ENCODE measurements around the gene TNFRSF13B.

Gene TNFRSF13B

GRCh38 chr17:16925461-16926060 is 46.4 kb downstream of the TNFRSF13B start:
- Histone ChIP-seq H3K36me3 (ENCODE audit: low read length) (no peaks in the 10 kb centered on the region), H3K9me2 (replicated peaks; ENCODE audit: insufficient read depth, low read length) (no peaks in the 10 kb centered on the region), H3K9ac (ENCODE audit: low read length) (no peak overlapping the region), H4K20me1 (ENCODE audit: low read depth, low read length) (no peaks in the 10 kb centered on the region), H3K27ac (ENCODE audit: low read depth, low read length) (no peak overlapping the region), H3K9me3 (ENCODE audit: insufficient read depth, low read length) (no peaks in the 10 kb centered on the region), H3F3A (ENCODE audit: insufficient read depth) (no peaks in the 10 kb centered on the region), H2AFZ (ENCODE audit: low read depth, low read length, severe bottlenecking) (no peak overlapping the region), H3K79me2 (ENCODE audit: insufficient read depth, low read length) (no peaks in the 10 kb centered on the region), H3K4me2 (ENCODE audit: low read depth, low read length, poor library complexity, severe bottlenecking) (no peak overlapping the region), H3K4me3 (ENCODE audit: insufficient read depth, low read length, poor library complexity, severe bottlenecking) (no peak overlapping the region), H3K27me3 (ENCODE audit: low read length) (no peaks in the 10 kb centered on the region)
- no peak for TF ChIP-seq EZH2phosphoT487 (conservative IDR thresholded peaks at IDR 0.05; ENCODE audit: low read length)
- TF ChIP-seq, protein P1, sequence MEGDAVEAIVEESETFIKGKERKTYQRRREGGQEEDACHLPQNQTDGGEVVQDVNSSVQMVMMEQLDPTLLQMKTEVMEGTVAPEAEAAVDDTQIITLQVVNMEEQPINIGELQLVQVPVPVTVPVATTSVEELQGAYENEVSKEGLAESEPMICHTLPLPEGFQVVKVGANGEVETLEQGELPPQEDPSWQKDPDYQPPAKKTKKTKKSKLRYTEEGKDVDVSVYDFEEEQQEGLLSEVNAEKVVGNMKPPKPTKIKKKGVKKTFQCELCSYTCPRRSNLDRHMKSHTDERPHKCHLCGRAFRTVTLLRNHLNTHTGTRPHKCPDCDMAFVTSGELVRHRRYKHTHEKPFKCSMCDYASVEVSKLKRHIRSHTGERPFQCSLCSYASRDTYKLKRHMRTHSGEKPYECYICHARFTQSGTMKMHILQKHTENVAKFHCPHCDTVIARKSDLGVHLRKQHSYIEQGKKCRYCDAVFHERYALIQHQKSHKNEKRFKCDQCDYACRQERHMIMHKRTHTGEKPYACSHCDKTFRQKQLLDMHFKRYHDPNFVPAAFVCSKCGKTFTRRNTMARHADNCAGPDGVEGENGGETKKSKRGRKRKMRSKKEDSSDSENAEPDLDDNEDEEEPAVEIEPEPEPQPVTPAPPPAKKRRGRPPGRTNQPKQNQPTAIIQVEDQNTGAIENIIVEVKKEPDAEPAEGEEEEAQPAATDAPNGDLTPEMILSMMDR (IDR thresholded peaks at IDR 0.05; ENCODE audit: insufficient read depth, low read length, poor library complexity, severe bottlenecking): no peak

- H3F3A ChIP-seq (ENCODE audit: insufficient read depth): no peaks in the 10 kb centered on the region
- no peaks in the 10 kb centered on the region for H3K79me2 ChIP-seq (ENCODE audit: insufficient read depth, low read length)
- no peaks in the 10 kb centered on the region for H3K9me2 ChIP-seq (replicated peaks; ENCODE audit: insufficient read depth, low read length)
- no peak overlapping the region for H3K27ac ChIP-seq (ENCODE audit: low read depth, low read length)
- no peaks in the 10 kb centered on the region for H3K9me3 ChIP-seq (ENCODE audit: insufficient read depth, low read length)
- no peak overlapping the region for H3K9ac ChIP-seq (ENCODE audit: low read length)
- H3K36me3 ChIP-seq (ENCODE audit: low read length): no peaks in the 10 kb centered on the region
- H3K4me2 ChIP-seq (ENCODE audit: low read depth, low read length, poor library complexity, severe bottlenecking): no peak overlapping the region
- no peaks in the 10 kb centered on the region for H4K20me1 ChIP-seq (ENCODE audit: low read depth, low read length)
- no peak overlapping the region for H2AFZ ChIP-seq (ENCODE audit: low read depth, low read length, severe bottlenecking)
- TF ChIP-seq, protein P1 (IDR thresholded peaks at IDR 0.05; ENCODE audit: insufficient read depth, low read length, poor library complexity, severe bottlenecking): no peak
- no peak for TF ChIP-seq EZH2phosphoT487 (conservative IDR thresholded peaks at IDR 0.05; ENCODE audit: low read length)
- H3K4me3 ChIP-seq (ENCODE audit: insufficient read depth, low read length, poor library complexity, severe bottlenecking): no peak overlapping the region
- H3K27me3 ChIP-seq (ENCODE audit: low read length): no peaks in the 10 kb centered on the region
Observed at GRCh38 chr17:16924696-16925440, 47.0 kb downstream of the TNFRSF13B start.

DNA sequence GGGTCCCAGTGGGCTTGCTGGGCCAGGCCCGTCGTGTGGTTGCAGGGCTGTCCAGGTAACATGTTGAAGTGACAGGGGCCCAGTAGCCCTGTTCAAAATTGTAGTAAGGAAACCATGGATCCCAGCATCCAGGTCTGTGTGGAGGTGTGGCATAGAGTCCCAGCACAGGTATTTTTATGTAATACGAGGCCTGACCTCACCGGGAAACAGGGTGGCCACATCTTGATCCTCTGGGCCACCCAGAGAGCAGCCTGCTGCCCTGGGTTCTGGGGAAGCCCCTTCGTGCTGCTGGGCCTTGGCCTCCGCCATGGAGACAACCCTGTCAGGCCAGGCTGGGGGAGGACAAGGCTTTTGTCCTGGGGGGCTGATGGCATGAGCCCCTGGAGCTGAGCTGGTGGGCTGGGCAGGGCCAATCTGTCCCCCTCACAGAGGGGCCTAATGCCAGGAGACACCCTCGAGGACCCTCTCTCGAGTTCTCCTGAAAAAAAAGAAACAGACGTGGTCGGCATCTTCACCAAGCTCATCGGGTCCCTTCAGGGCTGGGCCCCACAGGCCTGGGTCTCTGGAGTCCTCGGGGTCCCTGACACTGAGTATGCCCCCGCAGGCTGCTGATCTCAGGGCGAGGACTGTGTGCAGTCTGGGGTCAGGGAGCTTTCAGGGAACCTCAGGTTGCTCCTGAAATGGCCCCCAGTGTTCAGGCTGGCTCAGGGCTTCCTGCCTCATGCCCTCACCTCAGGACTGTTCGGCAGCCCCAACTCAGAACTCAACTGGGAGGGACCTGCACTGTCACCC is 47.8 kb downstream of the TNFRSF13B start:
- H3K27me3 ChIP-seq (ENCODE audit: low read length): no peaks in the 10 kb centered on the region
- no peaks in the 10 kb centered on the region for H3K36me3 ChIP-seq (ENCODE audit: low read length)
- no peaks in the 10 kb centered on the region for H4K20me1 ChIP-seq (ENCODE audit: low read depth, low read length)
- TF ChIP-seq, protein P1 (IDR thresholded peaks at IDR 0.05; ENCODE audit: insufficient read depth, low read length, poor library complexity, severe bottlenecking): no peak
- no peak for TF ChIP-seq EZH2phosphoT487 (conservative IDR thresholded peaks at IDR 0.05; ENCODE audit: low read length)
- no peaks in the 10 kb centered on the region for H3K9me3 ChIP-seq (ENCODE audit: insufficient read depth, low read length)
- H3K9me2 ChIP-seq (replicated peaks; ENCODE audit: insufficient read depth, low read length): no peaks in the 10 kb centered on the region
- no peak overlapping the region for H3K27ac ChIP-seq (ENCODE audit: low read depth, low read length)
- H3K4me2 ChIP-seq (ENCODE audit: low read depth, low read length, poor library complexity, severe bottlenecking): no peak overlapping the region
- no peaks in the 10 kb centered on the region for H3K79me2 ChIP-seq (ENCODE audit: insufficient read depth, low read length)
- H3K9ac ChIP-seq (ENCODE audit: low read length): no peak overlapping the region
- no peak overlapping the region for H2AFZ ChIP-seq (ENCODE audit: low read depth, low read length, severe bottlenecking)
- no peak overlapping the region for H3K4me3 ChIP-seq (ENCODE audit: insufficient read depth, low read length, poor library complexity, severe bottlenecking)
- H3F3A ChIP-seq (ENCODE audit: insufficient read depth): no peaks in the 10 kb centered on the region

Data from SU-DHL-6 (cell line).